Breast epithelium (tissue), 4 donors: ENCODE measurements around the gene FRY. TPM values are rescaled to one million over a fixed set of nuclear protein-coding genes. Genes with fewer than 3 reads are reported as not detected.

Experiments used
- DNase-seq, 2 donors: peaks; one replicate each; pipeline ENCODE4 v3.0.0-alpha.2; 2019; ENCODE audit warnings: low spot score in 2 of 2
- H3K27ac ChIP-seq, 2 donors: fragments of 200-600 bp; sonication (generic) in 1 of 2; one replicate each; pipeline ENCODE4 v1.5.1; 2016 to 2019; ENCODE audit warnings: mild to moderate bottlenecking in 1 of 2
- H3K27me3 ChIP-seq, 2 donors: fragments of 200-600 bp; sonication (generic) in 1 of 2; one replicate each; pipeline versions ENCODE4 v1.5.1 to v1.6.0; 2017 to 2019; ENCODE audit warnings: control low read depth in 1 of 2, mild to moderate bottlenecking in 1 of 2
- H3K36me3 ChIP-seq: fragments of 200-600 bp; one replicate; pipeline ENCODE4 v1.5.1; 2019
- H3K4me1 ChIP-seq, 2 donors: fragments of 200-600 bp; sonication (generic); one replicate each; pipeline ENCODE4 v1.5.1; 2016 to 2019; ENCODE audit warnings: control low read depth in 1 of 2
- H3K4me3 ChIP-seq, 3 donors: fragments of 200-600 bp; sonication (generic); 1 replicate in 2 of 3; 2 replicates in 1 of 3; pipeline ENCODE4 v1.5.1; 2016 to 2019; ENCODE audit warnings: mild to moderate bottlenecking in 3 of 3, moderate library complexity in 2 of 3
- H3K9me3 ChIP-seq, 2 donors: fragments of 200-600 bp; sonication (generic) in 1 of 2; one replicate each; pipeline ENCODE4 v1.5.1; 2016 to 2019; ENCODE audit warnings: control low read depth in 1 of 2
- POLR2A ChIP-seq: fragments of 450-650 bp; IDR thresholded peaks from one replicate; pipeline ENCODE4 v1.6.1; 2016; ENCODE audit warnings: antibody characterized with exemption, mild to moderate bottlenecking, moderate library complexity
- POLR2AphosphoS5 ChIP-seq, 3 donors: sonication (generic); formaldehyde crosslinking; IDR thresholded peaks; one replicate each; pipeline ENCODE4 v1.6.1; 2017; ENCODE audit warnings: antibody characterized with exemption in 3 of 3
- intact Hi-C: fragments of 100-400 bp; cut with DNase I; formaldehyde crosslinking; loops from one replicate; pipeline ENCODE4 v1.15.1; 2023; ENCODE audit warnings: low total_unique reads
- total RNA-seq, 3 donors: library from RNA; depleted of rRNA; stranded (reverse); fragments of >200 nt; gene quantifications; one replicate each; pipeline ENCODE4 v1.1.0, GENCODE V29; 2016
- TF ChIP-seq, protein P1 (sequence below), 3 donors: fragments of 450-650 bp; IDR thresholded peaks; one replicate each; pipeline ENCODE4 v1.5.1; 2016 to 2017; ENCODE audit warnings: antibody characterized with exemption in 3 of 3, mild to moderate bottlenecking in 3 of 3, moderate library complexity in 3 of 3

Gene FRY
- total RNA-seq, 3 donors from 2014 or later, result 41.0 to 52.8 (median 46.4) TPM

DNA sequence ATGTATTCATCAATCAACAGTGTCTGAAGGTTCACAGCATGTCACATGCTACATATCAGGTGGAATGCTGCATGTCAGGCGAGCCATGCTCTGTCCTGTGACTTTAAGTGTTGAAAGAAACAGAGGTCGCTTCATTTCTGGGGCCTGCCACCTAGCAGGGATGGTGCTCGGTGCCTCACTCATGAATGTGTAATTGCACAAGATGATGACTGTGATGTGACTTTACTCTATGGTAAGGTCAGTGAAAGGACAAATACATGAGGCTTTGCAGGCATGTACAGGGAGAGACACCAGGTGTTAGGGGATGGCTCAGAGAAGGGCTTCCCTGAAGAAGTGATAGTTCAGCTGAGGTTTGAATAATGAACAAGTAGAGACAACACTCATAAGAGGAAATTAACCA, 66.7 kb downstream of the FRY start:
- Histone ChIP-seq H3K9me3 (no peaks in the 10 kb centered on the region), H3K4me1 (no peaks in the 10 kb centered on the region), H3K27ac (no peak overlapping the region), H3K36me3 (no peaks in the 10 kb centered on the region), H3K27me3 (no peaks in the 10 kb centered on the region), H3K4me3 (no peak overlapping the region)
- TF ChIP-seq POLR2A (no peak), POLR2AphosphoS5 (IDR thresholded peaks at IDR 0.05) (no peak)
- TF ChIP-seq, protein P1, sequence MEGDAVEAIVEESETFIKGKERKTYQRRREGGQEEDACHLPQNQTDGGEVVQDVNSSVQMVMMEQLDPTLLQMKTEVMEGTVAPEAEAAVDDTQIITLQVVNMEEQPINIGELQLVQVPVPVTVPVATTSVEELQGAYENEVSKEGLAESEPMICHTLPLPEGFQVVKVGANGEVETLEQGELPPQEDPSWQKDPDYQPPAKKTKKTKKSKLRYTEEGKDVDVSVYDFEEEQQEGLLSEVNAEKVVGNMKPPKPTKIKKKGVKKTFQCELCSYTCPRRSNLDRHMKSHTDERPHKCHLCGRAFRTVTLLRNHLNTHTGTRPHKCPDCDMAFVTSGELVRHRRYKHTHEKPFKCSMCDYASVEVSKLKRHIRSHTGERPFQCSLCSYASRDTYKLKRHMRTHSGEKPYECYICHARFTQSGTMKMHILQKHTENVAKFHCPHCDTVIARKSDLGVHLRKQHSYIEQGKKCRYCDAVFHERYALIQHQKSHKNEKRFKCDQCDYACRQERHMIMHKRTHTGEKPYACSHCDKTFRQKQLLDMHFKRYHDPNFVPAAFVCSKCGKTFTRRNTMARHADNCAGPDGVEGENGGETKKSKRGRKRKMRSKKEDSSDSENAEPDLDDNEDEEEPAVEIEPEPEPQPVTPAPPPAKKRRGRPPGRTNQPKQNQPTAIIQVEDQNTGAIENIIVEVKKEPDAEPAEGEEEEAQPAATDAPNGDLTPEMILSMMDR (IDR thresholded peaks at IDR 0.05), result no peak
- DNase-seq, result no peak
- intact Hi-C loops, result no loop called here

DNA sequence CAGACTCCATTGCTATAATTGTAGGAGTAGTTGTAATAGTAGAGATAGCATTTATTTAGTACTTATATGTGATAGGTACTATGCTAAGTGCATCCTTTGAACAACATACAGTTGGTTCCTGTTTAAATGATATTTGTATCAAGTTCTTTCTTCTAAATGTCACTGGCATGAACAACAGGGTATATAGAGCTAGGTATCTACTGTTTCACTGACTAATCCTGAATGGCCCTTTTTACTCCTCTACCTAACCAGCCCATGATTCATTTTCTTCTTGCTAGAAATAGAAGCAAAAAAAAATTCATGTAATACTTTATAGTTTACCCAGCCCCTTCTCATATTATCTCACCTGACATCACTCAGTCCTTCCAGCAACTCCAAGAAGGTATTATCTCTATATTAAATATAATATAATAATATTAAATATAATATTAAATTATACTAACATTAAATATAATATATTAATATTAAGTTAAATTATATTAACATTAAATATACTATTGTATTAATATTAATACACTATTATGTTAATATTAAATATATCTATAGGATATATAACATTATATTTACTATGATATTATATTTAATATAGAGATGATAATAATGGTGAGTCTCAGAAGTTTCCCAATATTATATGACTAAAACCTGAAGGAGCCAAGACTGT, 74.2 kb downstream of the FRY start:
- H3K36me3 ChIP-seq, result no peaks in the 10 kb centered on the region
- H3K4me3 ChIP-seq, result no peak overlapping the region
- H3K27ac ChIP-seq, result no peak overlapping the region
- intact Hi-C loops, result no loop called here
- DNase-seq, result no peak
- H3K4me1 ChIP-seq, result no peaks in the 10 kb centered on the region
- H3K27me3 ChIP-seq, result no peaks in the 10 kb centered on the region
- H3K9me3 ChIP-seq, result no peaks in the 10 kb centered on the region
- TF ChIP-seq, protein P1 (IDR thresholded peaks at IDR 0.05), result no peak
- TF ChIP-seq POLR2A (no peak), POLR2AphosphoS5 (IDR thresholded peaks at IDR 0.05) (no peak)

DNA sequence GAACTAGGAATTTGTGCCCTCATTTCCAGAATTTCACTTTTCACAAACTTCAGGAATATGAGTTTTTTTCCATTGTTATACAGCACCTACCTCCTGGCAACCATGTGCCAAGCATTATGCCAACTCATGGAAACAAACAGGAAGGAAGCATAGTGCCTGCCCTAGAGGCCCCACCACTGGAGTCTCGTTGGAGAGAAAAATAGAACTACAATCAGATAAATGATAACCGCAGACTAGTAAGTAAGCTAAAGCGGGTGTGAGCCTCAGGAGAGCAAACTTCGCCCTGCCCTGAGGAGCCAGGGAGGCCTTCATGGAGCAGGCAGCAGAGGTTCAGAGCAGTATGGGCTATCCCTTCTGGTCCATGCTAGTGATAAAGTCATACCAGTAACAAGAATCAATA, 75.9 kb downstream of the FRY start:
- intact Hi-C loops, result no loop called here
- Histone ChIP-seq H3K4me1 (no peaks in the 10 kb centered on the region), H3K36me3 (no peaks in the 10 kb centered on the region), H3K27ac (no peak overlapping the region), H3K4me3 (no peak overlapping the region), H3K27me3 (no peaks in the 10 kb centered on the region), H3K9me3 (no peaks in the 10 kb centered on the region)
- DNase-seq, result no peak
- TF ChIP-seq POLR2AphosphoS5 (IDR thresholded peaks at IDR 0.05) (no peak), POLR2A (no peak)
- TF ChIP-seq, protein P1 (IDR thresholded peaks at IDR 0.05), result no peak

DNA sequence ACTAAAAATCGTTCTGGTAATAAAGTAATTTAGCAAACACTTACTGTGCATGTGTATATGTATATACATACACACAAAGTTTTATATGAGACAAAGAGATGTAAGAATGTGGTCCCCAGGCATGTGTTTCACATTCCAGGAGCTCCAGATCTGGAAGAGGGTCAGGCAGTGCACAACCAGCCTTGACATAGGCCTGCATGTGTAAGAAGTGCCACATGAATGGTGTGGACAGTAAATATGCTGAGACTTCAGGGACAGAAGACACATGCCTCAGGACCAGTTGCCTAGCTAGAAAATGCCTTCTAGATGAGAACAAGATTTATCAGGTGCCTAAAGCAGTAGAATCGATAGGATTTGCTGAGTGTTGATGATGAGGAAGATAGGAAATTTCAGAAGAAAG, 76.4 kb downstream of the FRY start:
- no peaks in the 10 kb centered on the region for H3K27me3 ChIP-seq
- no peaks in the 10 kb centered on the region for H3K9me3 ChIP-seq
- H3K4me3 ChIP-seq, result no peak overlapping the region
- H3K36me3 ChIP-seq, result no peaks in the 10 kb centered on the region
- no peaks in the 10 kb centered on the region for H3K4me1 ChIP-seq
- TF ChIP-seq, protein P1 (IDR thresholded peaks at IDR 0.05), result no peak
- TF ChIP-seq POLR2AphosphoS5 (IDR thresholded peaks at IDR 0.05) (no peak), POLR2A (no peak)
- no peak for DNase-seq
- intact Hi-C loops, result no loop called here
- H3K27ac ChIP-seq, result no peak overlapping the region

DNA sequence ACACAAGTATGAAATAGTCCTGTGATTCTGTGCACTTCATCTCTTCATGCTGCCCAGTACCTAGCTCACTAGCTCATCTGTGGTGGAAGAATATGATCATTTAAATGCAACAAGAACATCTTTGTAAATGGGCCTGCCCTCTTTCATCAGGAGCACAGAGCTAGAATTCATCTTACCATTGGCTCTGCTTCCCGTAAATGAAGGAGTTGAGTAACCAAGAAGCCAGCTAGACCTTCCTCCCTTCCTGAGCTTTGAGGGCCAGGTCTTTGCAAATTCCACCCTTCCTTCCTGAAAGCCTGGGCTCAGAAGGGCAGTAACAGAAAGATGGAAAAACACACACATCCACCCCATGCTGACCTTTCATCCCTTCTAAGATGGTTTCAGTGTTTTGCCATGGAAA, 82.0 kb downstream of the FRY start:
- Histone ChIP-seq H3K4me3 (no peak overlapping the region), H3K27me3 (no peaks in the 10 kb centered on the region), H3K27ac (no peak overlapping the region), H3K4me1 (no peaks in the 10 kb centered on the region), H3K36me3 (no peaks in the 10 kb centered on the region), H3K9me3 (no peaks in the 10 kb centered on the region)
- TF ChIP-seq POLR2A (no peak), POLR2AphosphoS5 (IDR thresholded peaks at IDR 0.05) (no peak)
- TF ChIP-seq, protein P1 (IDR thresholded peaks at IDR 0.05), result no peak
- intact Hi-C loops, result no loop called here
- no peak for DNase-seq
